SK-N-SH treated with all-trans-retinoic acid at 6 μM for 48 hours (cell line): ENCODE results near the gene TMEM185B.
A peak's percentile ranks its signal among the peaks of the same experiment; 100 is the strongest.

Experiments
- ATAC-seq: fragments of 200-7000 bp; cut with Tn5 transposase; 3 replicates; pipeline ENCODE4 v1.9.1; 2020; ENCODE audit warnings: mild to moderate bottlenecking, moderate library complexity
- ARNTL ChIP-seq: fragments of 450-650 bp; formaldehyde crosslinking; IDR thresholded peaks from 2 replicates; pipeline ENCODE4 v1.5.0; 2020; ENCODE audit warnings: low read depth, mild to moderate bottlenecking, moderate library complexity, borderline replicate concordance
- BACH2 ChIP-seq: fragments of 250-450 bp; sonication (Bioruptor Pico); IDR thresholded peaks from 2 replicates; pipeline ENCODE4 v1.9.0; 2021; ENCODE audit warnings: mild to moderate bottlenecking, borderline replicate concordance
- CREB5 ChIP-seq: fragments of 250-450 bp; sonication (Bioruptor Pico); IDR thresholded peaks from 2 replicates; pipeline ENCODE4 v1.5.1; 2020; ENCODE audit warnings: low read depth, mild to moderate bottlenecking, moderate library complexity
- CSDC2 ChIP-seq: fragments of 250-450 bp; sonication (Bioruptor Pico); IDR thresholded peaks from 2 replicates; pipeline ENCODE4 v1.5.0; 2020; ENCODE audit warnings: mild to moderate bottlenecking, moderate library complexity
- CSRNP3 ChIP-seq: fragments of 250-450 bp; sonication (Bioruptor Pico); IDR thresholded peaks from 2 replicates; pipeline ENCODE4 v1.5.1; 2021; ENCODE audit warnings: mild to moderate bottlenecking, moderate library complexity
- ESRRG ChIP-seq: fragments of 250-450 bp; sonication (Bioruptor Pico); IDR thresholded peaks from 2 replicates; pipeline ENCODE4 v1.6.1; 2021; ENCODE audit warnings: mild to moderate bottlenecking
- GLIS3 ChIP-seq: fragments of 250-450 bp; sonication (Bioruptor Pico); IDR thresholded peaks from 2 replicates; pipeline ENCODE4 v1.5.0; 2020; ENCODE audit warnings: mild to moderate bottlenecking, moderate library complexity
- ISL1 ChIP-seq: fragments of 250-450 bp; sonication (Bioruptor Pico); IDR thresholded peaks from 2 replicates; pipeline ENCODE4 v2.1.2; 2022; ENCODE audit warnings: mild to moderate bottlenecking, moderate library complexity
- OSR1 ChIP-seq: fragments of 250-450 bp; sonication (Bioruptor Pico); IDR thresholded peaks from 2 replicates; pipeline ENCODE4 v1.8.0; 2022; ENCODE audit warnings: moderate library complexity, mild to moderate bottlenecking, inconsistent platforms
- POU6F1 ChIP-seq: fragments of 250-450 bp; sonication (Bioruptor Pico); IDR thresholded peaks from 2 replicates; pipeline ENCODE4 v1.8.0; 2021; ENCODE audit warnings: low read depth, mild to moderate bottlenecking, moderate library complexity, borderline replicate concordance
- PPARA ChIP-seq: fragments of 250-450 bp; sonication (Bioruptor Pico); IDR thresholded peaks from 2 replicates; pipeline ENCODE4 v1.5.0; 2020; ENCODE audit warnings: mild to moderate bottlenecking, borderline replicate concordance
- RARB ChIP-seq: fragments of 250-450 bp; sonication (Bioruptor Pico); IDR thresholded peaks from 2 replicates; pipeline ENCODE4 v1.8.0; 2021; ENCODE audit warnings: mild to moderate bottlenecking, moderate library complexity
- SNAI2 ChIP-seq: fragments of 250-450 bp; sonication (Bioruptor Pico); IDR thresholded peaks from 2 replicates; pipeline ENCODE4 v1.5.0; 2020; ENCODE audit warnings: mild to moderate bottlenecking, moderate library complexity
- TCF4 ChIP-seq: fragments of 250-450 bp; sonication (Bioruptor Pico); IDR thresholded peaks from 2 replicates; pipeline ENCODE4 v1.8.0; 2021; ENCODE audit warnings: mild to moderate bottlenecking, moderate library complexity, borderline replicate concordance
- TOX ChIP-seq: fragments of 250-450 bp; sonication (Bioruptor Pico); IDR thresholded peaks from 2 replicates; pipeline ENCODE4 v1.8.0; 2021; ENCODE audit warnings: mild to moderate bottlenecking, moderate library complexity, borderline replicate concordance
- TSHZ2 ChIP-seq: fragments of 250-450 bp; sonication (Bioruptor Pico); IDR thresholded peaks from 2 replicates; pipeline ENCODE4 v1.5.0; 2020; ENCODE audit warnings: mild to moderate bottlenecking, moderate library complexity
- ZC3H10 ChIP-seq: fragments of 250-450 bp; sonication (Bioruptor Pico); IDR thresholded peaks from 2 replicates; pipeline ENCODE4 v1.5.1; 2021; ENCODE audit warnings: mild to moderate bottlenecking, moderate library complexity
- ZFP3 ChIP-seq: fragments of 250-450 bp; sonication (Bioruptor Pico); IDR thresholded peaks from 2 replicates; pipeline ENCODE4 v1.5.0; 2020; ENCODE audit warnings: mild to moderate bottlenecking, moderate library complexity
- ZFP30 ChIP-seq: fragments of 450-650 bp; formaldehyde crosslinking; IDR thresholded peaks from 2 replicates; pipeline ENCODE4 v1.5.0; 2022; ENCODE audit warnings: mild to moderate bottlenecking, moderate library complexity
- ZNF565 ChIP-seq: fragments of 450-650 bp; formaldehyde crosslinking; conservative IDR thresholded peaks from 2 replicates; pipeline ENCODE4 v1.5.0; 2020; ENCODE audit warnings: low read depth, mild to moderate bottlenecking, moderate library complexity
- ZNF70 ChIP-seq: fragments of 450-650 bp; formaldehyde crosslinking; IDR thresholded peaks from 2 replicates; pipeline ENCODE4 v1.5.0; 2020; ENCODE audit warnings: mild to moderate bottlenecking, moderate library complexity
- ZNF8 ChIP-seq: fragments of 450-650 bp; formaldehyde crosslinking; IDR thresholded peaks from 2 replicates; pipeline ENCODE4 v1.5.0; 2020; ENCODE audit warnings: mild to moderate bottlenecking, moderate library complexity

The TMEM185B gene

GRCh38 chr2:120229341-120229740 is 6.1 kb upstream of the TMEM185B start:
- no peak for ATAC-seq
- TF ChIP-seq RARB (CRISPR knock-in tag): no peak
- TF ChIP-seq ZNF8: no peak
- no peak for TF ChIP-seq ZFP30 (CRISPR knock-in tag)
- TF ChIP-seq SNAI2 (CRISPR knock-in tag): no peak
- TF ChIP-seq ZC3H10 (CRISPR knock-in tag): no peak
- TF ChIP-seq ARNTL (CRISPR knock-in tag): no peak
- no peak for TF ChIP-seq BACH2
- TF ChIP-seq PPARA (CRISPR knock-in tag): no peak
- no peak for TF ChIP-seq GLIS3 (CRISPR knock-in tag)
- no peak for TF ChIP-seq ISL1 (CRISPR knock-in tag)
- no peak for TF ChIP-seq TOX
- no peak for TF ChIP-seq POU6F1
- TF ChIP-seq ESRRG (CRISPR knock-in tag): no peak

GRCh38 chr2:120228503-120228902 is 5.3 kb upstream of the TMEM185B start:
- ATAC-seq: peak; percentile 39

More at GRCh38 chr2:120228503-120228902, 5.3 kb upstream of the TMEM185B start:
- TF ChIP-seq OSR1 (CRISPR knock-in tag): no peak
- TF ChIP-seq ZC3H10 (CRISPR knock-in tag): no peak
- TF ChIP-seq ESRRG (CRISPR knock-in tag): no peak
- TF ChIP-seq POU6F1: no peak
- TF ChIP-seq RARB (CRISPR knock-in tag): no peak
- no peak for TF ChIP-seq ZFP3 (CRISPR knock-in tag)
- no peak for TF ChIP-seq TCF4 (CRISPR knock-in tag)
- TF ChIP-seq BACH2: no peak
- TF ChIP-seq ZNF8: no peak
- no peak for TF ChIP-seq ARNTL (CRISPR knock-in tag)
- TF ChIP-seq CSRNP3 (CRISPR knock-in tag): no peak
- TF ChIP-seq SNAI2 (CRISPR knock-in tag): no peak
- no peak for TF ChIP-seq CSDC2
- no peak for TF ChIP-seq PPARA (CRISPR knock-in tag)
- no peak for TF ChIP-seq ISL1 (CRISPR knock-in tag)
- no peak for TF ChIP-seq ZNF70 (CRISPR knock-in tag)
- TF ChIP-seq CREB5 (CRISPR knock-in tag): no peak
- no peak for TF ChIP-seq ZFP30 (CRISPR knock-in tag)
- no peak for TF ChIP-seq TSHZ2
- no peak for TF ChIP-seq ZNF565 (CRISPR knock-in tag)
